Astrocyte (in vitro differentiated cells and primary cell): ENCODE results near the gene TARS3. TPM values are rescaled to one million over a fixed set of nuclear protein-coding genes. Genes with fewer than 3 reads are reported as not detected.

Experiments
- DNase-seq: peaks from one replicate; pipeline ENCODE4 v3.0.0-alpha.2; 2010; ENCODE audit warnings: low read depth
- FAIRE-seq: peaks from 2 replicates; lab custom pipeline; 2011; peaks lifted over from hg19 to GRCh38; lab: Jason Lieb, UNC
- H2AFZ ChIP-seq: 2 replicates; pipeline ENCODE4 v1.6.0; 2012; ENCODE audit warnings: low read depth, low read length, inconsistent platforms
- H3K27ac ChIP-seq: 2 replicates; pipeline ENCODE4 v1.5.1; 2011; ENCODE audit warnings: low read depth, low read length, inconsistent platforms
- H3K27me3 ChIP-seq: 2 replicates; pipeline ENCODE4 v1.6.0; 2011; ENCODE audit warnings: low read length, inconsistent platforms; ENCODE audit not compliant: insufficient read depth
- H3K36me3 ChIP-seq: 2 replicates; pipeline ENCODE4 v1.5.1; 2011; ENCODE audit warnings: low read length, inconsistent platforms; ENCODE audit not compliant: insufficient read depth
- H3K4me1 ChIP-seq: 2 replicates; pipeline ENCODE4 v1.5.1; 2011; ENCODE audit warnings: low read length, inconsistent platforms; ENCODE audit not compliant: insufficient read depth
- H3K4me2 ChIP-seq: 2 replicates; pipeline ENCODE4 v1.6.0; 2012; ENCODE audit warnings: low read length, inconsistent platforms
- H3K4me3 ChIP-seq: 2 replicates; pipeline ENCODE4 v1.5.1; 2011; ENCODE audit warnings: low read depth, mild to moderate bottlenecking, low read length, inconsistent platforms; ENCODE audit not compliant: insufficient read depth
- H3K79me2 ChIP-seq: 2 replicates; pipeline ENCODE4 v1.6.0; 2012; ENCODE audit warnings: mild to moderate bottlenecking, low read length, inconsistent platforms; ENCODE audit not compliant: insufficient read depth
- H3K9ac ChIP-seq: 2 replicates; pipeline ENCODE4 v1.6.0; 2012; ENCODE audit warnings: mild to moderate bottlenecking, low read length, inconsistent platforms
- H3K9me3 ChIP-seq: 2 replicates; pipeline ENCODE4 v1.5.1; 2012; ENCODE audit warnings: low read depth, mild to moderate bottlenecking, low read length, inconsistent platforms; ENCODE audit not compliant: insufficient read depth
- H4K20me1 ChIP-seq: 2 replicates; pipeline ENCODE4 v1.6.0; 2012; ENCODE audit warnings: low read length, inconsistent platforms; ENCODE audit not compliant: insufficient read depth
- H3K27ac Mint-ChIP-seq: one replicate; pipeline ENCODE4 v1.8.0; 2021; ENCODE audit warnings: mild to moderate bottlenecking, mixed read lengths; ENCODE audit not compliant: unreplicated experiment
- H3K27me3 Mint-ChIP-seq: one replicate; pipeline ENCODE4 v1.8.0; 2021; ENCODE audit warnings: low read depth, mixed read lengths; ENCODE audit not compliant: unreplicated experiment
- H3K36me3 Mint-ChIP-seq: one replicate; pipeline ENCODE4 v1.8.0; 2021; ENCODE audit warnings: low read depth, mixed read lengths; ENCODE audit not compliant: unreplicated experiment
- H3K4me1 Mint-ChIP-seq: one replicate; pipeline ENCODE4 v1.8.0; 2021; ENCODE audit warnings: low read depth, mixed read lengths; ENCODE audit not compliant: unreplicated experiment
- H3K4me3 Mint-ChIP-seq: one replicate; pipeline ENCODE4 v1.8.0; 2021; ENCODE audit warnings: mild to moderate bottlenecking, moderate library complexity, mixed read lengths; ENCODE audit not compliant: unreplicated experiment
- H3K9me3 Mint-ChIP-seq: one replicate; pipeline ENCODE4 v1.8.0; 2021; ENCODE audit warnings: mild to moderate bottlenecking, mixed read lengths; ENCODE audit not compliant: unreplicated experiment
- CTCF ChIP-seq: IDR thresholded peaks from 2 replicates; pipeline ENCODE4 v1.5.1; 2011; ENCODE audit warnings: low read depth, mild to moderate bottlenecking, inconsistent platforms, low read length, moderate library complexity; ENCODE audit not compliant: insufficient read depth
- EZH2 ChIP-seq: IDR thresholded peaks from 2 replicates; pipeline ENCODE4 v1.6.1; 2012; ENCODE audit warnings: mild to moderate bottlenecking, low read length, inconsistent platforms; ENCODE audit not compliant: insufficient read depth
- total RNA-seq: library from RNA; stranded (reverse); gene quantifications from 2 replicates; pipeline ENCODE4 v1.2.1, GENCODE V29; 2021

Gene TARS3
- total RNA-seq, 1 donor from 2014 or later = 15.7 TPM

- Mint-ChIP-seq H3K4me3 (peak overlapping the region; percentile 77), H3K4me1 (peaks cover 23% of the 10 kb centered on the region), H3K27me3 (no peaks in the 10 kb centered on the region), H3K36me3 (peaks cover 17% of the 10 kb centered on the region), H3K9me3 (peaks cover 2% of the 10 kb centered on the region), H3K27ac (peak overlapping the region; percentile 100)
- no peaks in the 10 kb centered on the region for H3K36me3 ChIP-seq
- H3K4me2 ChIP-seq = peak overlapping the region; percentile 89
- DNase-seq (peak; percentile 68), FAIRE-seq (peak; percentile 32)
- no peak for TF ChIP-seq EZH2
- peak overlapping the region; percentile 93 for H3K27ac ChIP-seq
- no peaks in the 10 kb centered on the region for H3K27me3 ChIP-seq
- peak overlapping the region; percentile 71 for H2AFZ ChIP-seq
- H3K9me3 ChIP-seq = no peaks in the 10 kb centered on the region
- no peaks in the 10 kb centered on the region for H4K20me1 ChIP-seq
- peak overlapping the region; percentile 82 for H3K9ac ChIP-seq
- peaks cover 16% of the 10 kb centered on the region for H3K4me1 ChIP-seq
- H3K79me2 ChIP-seq = no peaks in the 10 kb centered on the region
- H3K4me3 ChIP-seq = peak overlapping the region; percentile 50
Observed at GRCh38 chr15:101675796-101676582, 48.3 kb downstream of the TARS3 start.

GRCh38 chr15:101675015-101675414 is 49.3 kb downstream of the TARS3 start:
- H4K20me1 ChIP-seq = no peaks in the 10 kb centered on the region
- H3K27ac ChIP-seq = peak overlapping the region; percentile 93
- H3K27me3 ChIP-seq = no peaks in the 10 kb centered on the region
- peak overlapping the region; percentile 89 for H3K4me2 ChIP-seq
- peaks cover 16% of the 10 kb centered on the region for H3K4me1 ChIP-seq
- peak; percentile 98 for FAIRE-seq
- H3K9me3 ChIP-seq = no peaks in the 10 kb centered on the region
- DNase-seq = peak; percentile 81
- Mint-ChIP-seq H3K36me3 (peaks cover 18% of the 10 kb centered on the region), H3K27ac (peak overlapping the region; percentile 100), H3K27me3 (no peaks in the 10 kb centered on the region), H3K4me1 (peaks cover 23% of the 10 kb centered on the region), H3K4me3 (no peak overlapping the region), H3K9me3 (peaks cover 2% of the 10 kb centered on the region)
- no peak overlapping the region for H2AFZ ChIP-seq
- H3K79me2 ChIP-seq = no peaks in the 10 kb centered on the region
- no peak overlapping the region for H3K4me3 ChIP-seq
- H3K36me3 ChIP-seq = peaks cover 4% of the 10 kb centered on the region
- H3K9ac ChIP-seq = peak overlapping the region; percentile 82
- TF ChIP-seq EZH2 (no peak), CTCF (no peak)

GRCh38 chr15:101672298-101672697 is 52.0 kb downstream of the TARS3 start:
- Histone ChIP-seq H3K9me3 (no peaks in the 10 kb centered on the region), H3K36me3 (peaks cover 11% of the 10 kb centered on the region), H3K9ac (no peak overlapping the region), H4K20me1 (no peaks in the 10 kb centered on the region), H3K4me1 (peaks cover 16% of the 10 kb centered on the region), H3K79me2 (no peaks in the 10 kb centered on the region), H3K4me2 (no peak overlapping the region), H3K4me3 (no peak overlapping the region), H3K27me3 (no peaks in the 10 kb centered on the region), H2AFZ (no peak overlapping the region), H3K27ac (no peak overlapping the region)
- peaks cover 21% of the 10 kb centered on the region for H3K4me1 Mint-ChIP-seq
- peaks cover 20% of the 10 kb centered on the region for H3K36me3 Mint-ChIP-seq
- H3K27me3 Mint-ChIP-seq = no peaks in the 10 kb centered on the region
- no peak for FAIRE-seq
- no peak overlapping the region for H3K4me3 Mint-ChIP-seq
- no peak overlapping the region for H3K27ac Mint-ChIP-seq
- H3K9me3 Mint-ChIP-seq = peaks cover 4% of the 10 kb centered on the region
- TF ChIP-seq EZH2 = no peak
- no peak for TF ChIP-seq CTCF
- DNase-seq = no peak
